Transverse colon (tissue), 3 donors: ENCODE data around the gene GLMP.

Source experiments
- CTCF ChIP-seq, 5 experiments: fragments of 200-600 bp in 3 of 5; fragments of 450-650 bp in 2 of 5; sonication (generic) in 3 of 5; IDR thresholded peaks; 1 replicate in 2 of 5; 2 replicates in 3 of 5; pipeline ENCODE4 v1.5.1; 2016 to 2017; ENCODE audit warnings: antibody characterized with exemption in 5 of 5, inconsistent platforms in 3 of 5, mild to moderate bottlenecking in 2 of 5, moderate library complexity in 1 of 5
- POLR2A ChIP-seq: fragments of 450-650 bp; IDR thresholded peaks from one replicate; pipeline ENCODE4 v1.6.1; 2016; ENCODE audit warnings: antibody characterized with exemption, mild to moderate bottlenecking, moderate library complexity

GRCh38 chr1:156338180-156338976 is 42.9 kb upstream of the GLMP start, which contains the start of the genes CCT3 and TSACC:
- TF ChIP-seq CTCF (IDR thresholded peaks at IDR 0.05) (no peak), POLR2A (peak; percentile 74)
